ENCODE measurements around the gene MYO1H.

DNA sequence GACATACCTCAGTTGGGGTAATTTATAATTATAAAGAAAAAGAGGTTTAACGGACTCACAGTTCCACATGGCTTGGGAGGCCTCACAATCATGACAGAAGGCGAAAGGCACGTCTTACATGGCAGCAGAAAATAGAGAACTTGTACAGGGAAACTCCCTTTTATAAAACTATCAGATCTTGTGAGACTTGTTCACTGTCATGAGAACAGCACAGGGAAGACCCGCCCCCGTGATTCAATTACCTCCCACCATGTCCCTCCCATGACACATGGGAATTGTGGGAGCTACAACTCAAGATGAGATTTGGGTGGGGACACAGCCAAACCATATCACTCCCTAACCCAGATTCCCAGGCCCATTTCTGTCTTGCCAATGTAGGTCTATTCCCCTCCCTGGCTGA lies 22.1 kb downstream of the MYO1H start:
- TF ChIP-seq, protein P1, sequence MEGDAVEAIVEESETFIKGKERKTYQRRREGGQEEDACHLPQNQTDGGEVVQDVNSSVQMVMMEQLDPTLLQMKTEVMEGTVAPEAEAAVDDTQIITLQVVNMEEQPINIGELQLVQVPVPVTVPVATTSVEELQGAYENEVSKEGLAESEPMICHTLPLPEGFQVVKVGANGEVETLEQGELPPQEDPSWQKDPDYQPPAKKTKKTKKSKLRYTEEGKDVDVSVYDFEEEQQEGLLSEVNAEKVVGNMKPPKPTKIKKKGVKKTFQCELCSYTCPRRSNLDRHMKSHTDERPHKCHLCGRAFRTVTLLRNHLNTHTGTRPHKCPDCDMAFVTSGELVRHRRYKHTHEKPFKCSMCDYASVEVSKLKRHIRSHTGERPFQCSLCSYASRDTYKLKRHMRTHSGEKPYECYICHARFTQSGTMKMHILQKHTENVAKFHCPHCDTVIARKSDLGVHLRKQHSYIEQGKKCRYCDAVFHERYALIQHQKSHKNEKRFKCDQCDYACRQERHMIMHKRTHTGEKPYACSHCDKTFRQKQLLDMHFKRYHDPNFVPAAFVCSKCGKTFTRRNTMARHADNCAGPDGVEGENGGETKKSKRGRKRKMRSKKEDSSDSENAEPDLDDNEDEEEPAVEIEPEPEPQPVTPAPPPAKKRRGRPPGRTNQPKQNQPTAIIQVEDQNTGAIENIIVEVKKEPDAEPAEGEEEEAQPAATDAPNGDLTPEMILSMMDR (IDR thresholded peaks at IDR 0.05): no peak
- TF ChIP-seq ZFX (IDR thresholded peaks at IDR 0.05; ENCODE audit: borderline replicate concordance): no peak
